Measurements from ENCODE around the gene CCDC102B. TPM values are rescaled to one million over a fixed set of nuclear protein-coding genes. Genes with fewer than 3 reads are reported as not detected.

The CCDC102B gene
- total RNA-seq, 4 donors from 2014 or later: 12.9 to 17.1 (median 16.2) TPM

GRCh38 chr18:69097349-69097748 is 299.5 kb downstream of the CCDC102B start:
- intact Hi-C loops (cut with DNase I): no loop called here
- no peaks in the 10 kb centered on the region for H3K4me1 ChIP-seq

GRCh38 chr18:69102959-69103358 is 305.1 kb downstream of the CCDC102B start:
- TF ChIP-seq POLR2A (IDR thresholded peaks at IDR 0.05): no peak
- no peak for TF ChIP-seq CTCF (IDR thresholded peaks at IDR 0.05)
- Histone ChIP-seq H3K27ac (no peak overlapping the region), H3K4me1 (no peaks in the 10 kb centered on the region), H3K4me3 (replicated peaks in 1 of 3) (no peak overlapping the region), H3K36me3 (no peaks in the 10 kb centered on the region), H3K9me3 (no peaks in the 10 kb centered on the region), H3K27me3 (no peaks in the 10 kb centered on the region)
- WGBS, 2 donors: 57 to 64% methylated on average over 1 of the region's 1 CpG
- intact Hi-C loops (cut with DNase I): no loop called here
- DNase-seq: no peak

More at GRCh38 chr18:69097349-69097748, 299.5 kb downstream of the CCDC102B start:
- 91 to 96% methylated on average over 4 of the region's 4 CpGs for WGBS, 2 donors
- Histone ChIP-seq H3K4me3 (replicated peaks in 1 of 3) (no peak overlapping the region), H3K27me3 (no peaks in the 10 kb centered on the region), H3K27ac (no peak overlapping the region), H3K36me3 (no peaks in the 10 kb centered on the region), H3K9me3 (no peaks in the 10 kb centered on the region)
- DNase-seq: no peak
- TF ChIP-seq CTCF (IDR thresholded peaks at IDR 0.05): no peak
- no peak for TF ChIP-seq POLR2A (IDR thresholded peaks at IDR 0.05)

Small RNA genes within 50 kb of the gene (small RNA-seq; reads per million reads assigned to genes)
- gene RNU6-39P: not detected

Other genes with a start within 250 kb of the CCDC102B start
- gene TMX3, start 83.0 kb upstream of the CCDC102B start, total RNA-seq: 10 to 100 TPM; 38.4 to 72.2 (median 48.8) TPM

All from thyroid gland (tissue), 4 donors.